Left hindlimb (tissue), 1 donor: ENCODE results near the gene CDK19.
"Not testable (repeated sequence)": the region's sequence is repeated elsewhere in the genome, so short reads cannot be mapped to it uniquely, and the experiment has no call there.

Source experiments
- DNase-seq: peaks from one replicate; pipeline ENCODE4 v3.0.0-alpha.2; 2018

The CDK19 gene

DNA sequence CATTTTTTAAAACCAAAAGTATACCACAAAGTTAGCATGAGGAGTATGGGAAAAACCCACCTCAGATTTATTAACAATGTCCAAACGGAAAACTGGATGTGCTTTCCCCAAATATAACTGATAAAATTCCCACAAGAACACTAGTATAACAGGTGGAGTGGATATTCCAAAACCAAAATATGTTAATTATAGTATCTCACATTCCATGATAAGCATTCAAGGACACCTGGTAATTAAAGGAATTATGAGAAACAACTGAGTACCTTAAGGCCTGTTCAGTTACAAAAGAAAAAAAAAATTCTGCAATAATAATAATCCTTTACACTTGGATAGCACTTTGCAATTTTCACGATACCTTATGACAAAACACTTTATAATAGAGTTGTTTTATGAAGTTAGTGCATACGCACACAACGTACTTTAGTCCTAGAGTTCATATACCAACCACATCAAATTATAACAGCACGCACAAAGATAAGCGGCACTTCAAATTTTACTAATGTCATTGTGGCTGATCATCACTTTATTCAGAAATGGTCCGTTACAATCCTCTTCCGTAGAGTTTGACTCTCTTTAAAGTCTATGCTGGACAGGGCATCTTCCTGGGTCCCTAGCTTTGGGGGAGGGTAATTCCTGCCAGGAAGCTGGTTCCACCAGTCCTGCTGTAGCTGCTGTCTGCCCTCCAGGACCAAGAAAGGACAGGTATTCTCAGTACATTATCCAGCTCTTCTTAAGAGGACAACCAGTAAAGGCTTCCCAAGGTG lies 1.7 kb downstream of the CDK19 start:
- no peak for DNase-seq

DNA sequence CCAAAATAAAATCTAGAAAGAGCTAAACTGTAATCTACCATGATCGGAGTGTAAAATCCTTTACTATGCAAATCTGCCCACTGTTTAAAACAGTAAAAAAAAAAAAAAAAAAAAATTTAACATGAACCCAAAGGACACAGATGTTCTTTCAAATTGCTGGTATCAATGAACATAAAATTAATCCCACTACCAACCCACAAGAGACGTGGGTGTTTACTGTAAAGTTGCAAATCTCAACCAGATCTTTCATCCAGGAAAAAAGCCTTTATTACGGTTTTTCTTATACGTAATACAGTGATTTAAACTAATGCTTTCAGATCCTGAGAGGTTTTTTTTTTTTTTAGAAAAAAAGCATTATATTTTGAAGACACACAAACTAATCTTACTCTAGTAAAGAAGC lies 2.5 kb downstream of the CDK19 start:
- DNase-seq: no peak

DNA sequence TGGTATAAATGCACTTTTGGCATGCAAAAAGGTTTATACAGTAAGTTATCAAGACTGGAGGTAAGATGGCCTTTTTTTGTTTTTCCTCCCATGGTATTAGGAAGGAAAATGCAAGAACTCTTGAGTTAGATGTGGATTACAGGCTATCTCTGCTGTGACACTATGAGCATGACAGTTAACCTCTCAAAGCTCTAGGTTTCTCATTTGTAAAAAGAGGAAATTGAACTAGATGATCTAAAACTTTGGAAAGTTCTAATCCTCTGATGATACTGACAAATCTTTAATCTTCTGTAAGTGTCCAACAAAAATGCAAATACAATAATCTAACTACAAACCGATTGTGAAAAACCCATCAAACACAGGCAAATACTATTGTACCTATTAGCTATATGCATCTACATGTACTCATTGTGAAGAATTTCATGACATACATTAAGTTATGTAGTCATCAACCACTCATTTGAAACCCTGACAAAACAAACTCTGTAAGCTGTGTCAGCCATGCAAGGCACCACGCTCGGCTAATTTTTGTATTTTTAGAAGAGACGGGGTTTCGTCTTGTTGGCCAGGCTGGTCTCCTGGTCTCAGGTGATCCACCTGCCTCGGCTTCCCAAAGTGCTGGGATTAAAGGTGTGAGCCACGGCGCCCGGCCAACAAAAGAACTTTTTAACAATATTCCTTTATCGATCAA lies 4.2 kb downstream of the CDK19 start:
- DNase-seq: no peak

DNA sequence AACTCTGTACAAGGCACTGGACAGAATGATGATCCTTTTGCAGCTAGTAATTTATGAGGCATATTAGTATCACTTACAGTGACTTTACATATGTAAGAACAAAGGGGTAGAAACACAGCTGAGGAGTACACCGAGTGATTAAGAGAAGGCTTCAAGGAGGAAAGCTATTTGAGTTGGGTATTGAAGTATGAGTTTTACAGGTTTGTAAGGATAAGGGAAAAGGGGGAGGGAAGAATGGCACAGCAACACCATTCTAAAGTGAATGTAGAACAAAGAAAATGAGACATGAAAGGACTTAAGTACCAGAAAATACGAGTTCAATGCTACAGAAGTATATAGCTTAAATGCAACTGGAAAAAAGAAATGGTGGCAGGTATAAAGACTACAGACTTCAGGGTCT lies 5.5 kb downstream of the CDK19 start:
- no peak for DNase-seq

DNA sequence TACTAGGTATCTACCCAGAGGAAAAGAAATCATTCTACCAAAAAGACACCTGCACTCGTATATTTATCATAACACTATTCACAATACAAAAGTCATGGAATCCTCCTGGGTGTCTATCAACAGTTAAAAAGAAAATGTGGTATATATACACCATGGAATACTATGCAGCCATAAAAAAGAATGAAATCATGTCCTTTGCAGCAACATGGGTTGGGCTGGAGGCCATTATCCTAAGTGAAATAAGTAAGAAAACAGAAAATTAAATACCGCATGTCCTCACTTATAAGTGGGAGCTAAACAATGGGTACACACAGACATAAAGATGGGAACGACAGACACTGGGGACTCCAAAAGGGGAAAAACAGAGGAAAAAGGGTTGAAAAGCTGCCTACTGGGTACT lies 13.1 kb downstream of the CDK19 start:
- DNase-seq: not testable (repeated sequence)

DNA sequence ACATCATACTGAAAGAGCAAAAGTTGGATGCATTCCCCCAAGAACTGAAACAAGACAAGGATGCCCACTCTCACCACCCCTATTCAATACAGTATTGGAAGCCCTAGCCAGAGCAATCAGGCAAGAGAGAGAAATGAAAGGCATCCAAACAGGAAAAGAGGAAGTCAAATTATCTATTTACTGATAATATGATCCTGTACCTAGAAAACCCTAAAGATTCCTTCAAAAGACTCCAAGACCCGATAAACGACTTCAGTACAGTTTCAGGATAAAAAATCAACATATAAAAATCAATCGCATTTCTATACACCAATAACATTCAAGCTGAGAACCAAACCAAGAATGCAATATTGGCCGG lies 14.5 kb downstream of the CDK19 start:
- no peak for DNase-seq

DNA sequence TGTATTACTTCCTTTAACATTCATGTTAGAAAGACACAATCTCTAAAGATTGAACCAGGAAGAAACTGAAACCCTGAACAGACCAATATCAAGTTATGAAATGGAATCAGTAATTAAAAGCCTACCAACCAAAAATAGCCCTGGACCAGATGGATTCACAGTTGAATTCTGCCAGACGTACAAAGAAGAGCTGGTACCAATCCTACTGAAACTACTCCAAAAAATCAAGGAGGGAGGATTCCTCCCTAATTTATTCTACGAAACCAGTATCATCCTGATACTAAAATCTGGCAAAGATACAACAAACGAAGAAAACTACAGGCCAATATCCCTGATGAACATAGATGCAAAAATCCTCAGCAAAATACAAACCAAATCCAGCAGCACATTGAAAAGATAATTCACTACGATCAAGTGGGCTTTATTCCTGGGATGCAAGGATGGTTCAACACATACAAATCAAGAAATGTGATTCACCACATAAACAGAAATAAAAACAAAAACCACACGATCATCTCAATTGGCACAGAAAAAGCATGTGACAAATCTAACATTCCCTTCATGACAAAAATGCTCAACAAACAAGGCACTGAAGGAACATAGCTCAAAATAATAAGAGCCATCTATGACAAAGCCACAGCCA lies 15.0 kb downstream of the CDK19 start:
- DNase-seq: no peak

DNA sequence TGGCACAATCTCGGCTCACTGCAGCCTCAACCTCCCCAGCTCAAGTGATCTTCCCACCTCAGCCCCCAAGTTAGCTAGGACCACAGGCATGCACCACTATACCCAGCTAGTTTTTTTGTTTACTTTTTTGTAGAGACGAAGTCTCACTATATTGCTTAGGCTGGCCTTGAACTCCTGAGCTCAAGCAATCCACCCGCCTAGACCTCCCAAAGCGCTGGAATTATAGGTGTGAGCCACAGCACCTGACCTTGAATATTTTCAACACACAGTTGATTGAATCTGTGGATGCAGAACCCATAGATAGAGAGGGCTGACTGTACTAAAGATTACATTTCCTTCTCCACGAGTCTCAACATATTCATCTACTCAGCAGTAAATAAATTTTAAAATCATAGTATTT lies 15.6 kb downstream of the CDK19 start:
- DNase-seq: no peak

DNA sequence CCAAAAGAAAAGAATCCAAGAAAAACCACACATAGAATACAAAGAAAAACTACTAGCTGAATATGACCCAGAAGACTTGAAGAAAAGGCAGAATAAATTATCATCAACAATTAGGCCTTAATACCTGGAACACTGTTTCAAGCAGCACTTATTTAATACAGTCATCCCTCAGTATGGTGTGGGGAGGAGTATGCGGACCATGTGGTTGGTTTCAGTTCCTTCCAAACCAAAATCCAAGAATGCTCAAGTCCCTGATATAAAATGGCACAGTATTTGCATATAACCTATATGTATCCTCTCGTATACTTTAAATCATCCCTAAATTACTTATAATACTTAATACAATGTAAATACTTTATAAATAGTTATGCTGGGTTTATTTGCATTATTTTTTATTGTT lies 16.1 kb downstream of the CDK19 start:
- no peak for DNase-seq

DNA sequence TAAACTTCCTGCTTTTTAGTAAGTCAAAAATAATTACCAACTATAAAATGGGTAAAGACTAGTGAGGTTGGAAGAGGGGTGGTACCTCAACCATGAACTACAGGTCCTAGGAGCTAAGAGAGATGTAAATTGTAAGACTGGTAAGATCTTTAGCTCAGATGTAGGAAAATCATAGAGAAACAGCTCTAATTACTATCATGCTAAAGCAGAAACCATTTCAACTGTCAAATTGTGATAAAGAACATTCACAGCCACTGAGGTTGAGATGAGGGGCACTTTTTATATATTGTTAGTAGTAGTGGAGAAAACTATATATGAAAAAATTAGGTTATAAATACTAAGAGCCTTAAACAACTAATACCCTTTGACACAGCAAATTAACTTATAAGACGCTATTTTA lies 20.0 kb downstream of the CDK19 start:
- no peak for DNase-seq

DNA sequence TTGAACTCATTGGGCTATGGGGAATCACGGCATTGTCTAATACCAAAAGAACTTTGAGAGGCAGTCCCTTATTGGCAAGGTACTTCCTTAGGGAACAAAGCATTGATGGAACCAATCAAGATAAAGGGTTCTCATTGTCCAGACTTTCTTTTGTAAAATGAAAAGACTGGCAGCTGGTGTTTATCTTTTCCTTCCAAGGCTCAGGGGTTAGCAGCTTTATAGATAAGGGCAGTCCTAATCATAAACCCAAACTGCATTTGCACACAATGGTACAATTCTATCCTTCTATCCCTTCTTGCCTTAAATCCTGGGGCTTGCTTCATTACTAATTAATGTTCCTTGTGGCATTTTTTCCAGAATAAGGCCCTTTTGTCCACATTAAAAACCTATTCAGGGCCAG lies 28.6 kb downstream of the CDK19 start:
- DNase-seq: no peak

DNA sequence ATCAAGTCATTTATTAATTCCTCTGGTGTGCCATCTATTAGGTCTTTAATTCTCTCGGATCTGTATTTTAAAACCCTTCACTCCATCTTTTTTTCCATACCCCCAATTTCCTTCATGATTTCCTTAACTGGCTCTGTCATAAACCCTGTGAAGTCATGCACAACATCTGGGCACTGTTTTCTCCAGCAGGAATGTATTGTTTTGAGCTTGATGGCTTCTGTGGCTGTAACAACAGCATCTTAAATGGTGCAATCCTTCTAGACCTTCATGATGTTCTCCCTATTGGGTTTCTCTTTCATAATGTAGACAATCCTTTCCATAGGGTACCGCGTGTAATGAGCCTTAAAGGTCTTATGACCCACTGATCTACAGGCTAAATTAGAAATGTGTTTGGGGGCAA lies 29.0 kb downstream of the CDK19 start:
- no peak for DNase-seq

DNA sequence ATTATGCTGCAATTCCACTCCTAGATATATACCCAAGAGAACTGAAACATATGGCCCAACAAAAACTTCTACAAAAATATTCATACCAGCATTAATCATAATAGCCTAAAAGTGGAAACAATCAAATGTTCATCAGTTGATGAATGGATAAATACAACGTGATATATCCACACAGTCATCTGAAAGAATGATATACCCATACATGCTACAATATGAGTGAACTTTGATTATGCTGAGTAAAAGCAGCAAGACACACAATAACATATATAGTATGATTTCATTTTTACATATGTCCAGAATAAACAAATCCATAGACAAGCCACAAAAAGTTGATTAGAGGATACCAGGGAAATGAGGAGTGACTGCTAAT lies 30.7 kb downstream of the CDK19 start:
- no peak for DNase-seq

DNA sequence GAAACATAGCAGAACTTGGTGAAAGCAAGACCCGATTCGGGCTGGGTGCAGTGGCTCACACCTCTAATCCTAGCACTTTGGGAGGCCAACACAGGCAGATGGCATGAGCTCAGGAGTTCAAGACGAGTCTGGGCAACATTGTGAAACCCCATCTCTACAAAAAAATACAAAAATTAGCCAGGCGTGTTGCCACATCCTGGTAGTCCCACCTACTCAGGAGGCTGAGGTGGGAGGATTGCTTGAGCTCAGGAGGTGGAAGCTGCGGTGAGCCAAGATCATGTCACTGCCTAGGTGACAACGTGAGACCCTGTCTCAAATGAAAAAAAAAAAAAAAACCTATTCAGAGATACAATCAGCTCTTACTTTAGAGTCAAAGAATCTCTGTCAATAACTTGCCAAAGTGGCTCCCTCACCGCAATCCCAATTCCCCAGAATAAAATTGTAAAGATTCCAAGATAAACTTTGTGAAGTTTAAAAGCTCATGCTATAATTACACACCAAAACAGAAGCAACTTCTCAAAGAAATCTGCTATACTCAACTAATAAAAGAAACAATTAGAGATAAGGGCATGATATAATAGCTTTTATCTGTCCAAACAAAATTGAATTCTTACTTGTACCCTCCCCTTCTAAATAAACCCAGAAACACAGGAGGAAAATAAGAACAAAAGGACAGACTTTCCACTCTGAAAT lies 33.6 kb downstream of the CDK19 start:
- DNase-seq: no peak

DNA sequence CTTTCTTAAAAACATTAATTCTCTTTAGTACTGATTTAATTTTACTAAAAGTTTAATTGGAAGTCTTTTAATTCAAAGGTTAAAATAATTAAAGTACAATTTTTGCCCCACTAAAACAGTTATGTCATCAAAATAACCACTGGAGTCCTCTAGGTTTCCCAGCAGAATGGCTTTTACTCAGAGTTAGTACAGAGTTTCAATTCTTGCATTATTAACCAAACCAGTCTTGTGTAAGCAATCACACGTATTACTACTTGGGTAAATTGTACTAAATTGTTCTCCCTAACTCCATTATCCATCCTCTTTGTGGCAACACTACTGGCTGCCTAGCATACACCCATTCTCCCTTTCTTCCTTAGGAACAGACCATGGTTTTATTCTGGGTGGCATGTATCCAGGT lies 36.9 kb downstream of the CDK19 start:
- no peak for DNase-seq

DNA sequence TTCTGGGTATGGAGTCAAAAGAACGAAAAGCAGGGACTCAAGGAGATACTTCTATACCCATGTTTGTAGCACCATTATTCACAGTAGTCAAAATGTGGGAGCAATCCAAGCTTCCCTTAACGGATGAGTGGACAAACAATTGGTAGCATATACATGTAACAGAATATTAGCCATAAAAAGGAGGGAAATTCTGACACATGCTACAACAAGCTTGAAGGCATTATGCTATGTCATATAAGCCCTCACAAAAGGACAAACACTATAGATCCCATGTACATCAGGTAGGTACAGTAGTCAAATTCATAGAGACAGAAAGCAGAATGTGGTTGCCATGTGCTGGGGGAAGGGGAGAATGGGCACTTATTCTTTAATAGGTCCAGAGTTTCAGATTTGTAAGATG lies 37.6 kb downstream of the CDK19 start:
- no peak for DNase-seq

DNA sequence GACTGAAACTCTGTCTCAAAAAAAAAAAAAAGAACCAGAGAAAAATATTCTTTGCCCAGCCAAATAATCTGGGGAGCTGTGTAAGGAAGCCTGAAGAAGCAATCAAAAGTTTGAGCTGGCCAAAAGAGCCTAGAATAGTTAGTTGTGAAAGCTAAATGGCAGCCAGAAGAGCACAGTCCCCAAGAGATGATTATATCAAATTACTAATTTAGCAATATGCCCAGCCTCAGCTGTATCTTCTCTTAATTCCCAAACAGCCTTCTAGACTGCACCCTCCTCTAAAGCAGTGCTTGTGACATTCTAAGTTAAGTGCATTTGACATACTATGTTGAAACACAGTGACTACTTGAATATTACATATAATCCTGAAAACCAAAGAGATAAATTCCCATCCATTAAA lies 38.9 kb downstream of the CDK19 start:
- no peak for DNase-seq

DNA sequence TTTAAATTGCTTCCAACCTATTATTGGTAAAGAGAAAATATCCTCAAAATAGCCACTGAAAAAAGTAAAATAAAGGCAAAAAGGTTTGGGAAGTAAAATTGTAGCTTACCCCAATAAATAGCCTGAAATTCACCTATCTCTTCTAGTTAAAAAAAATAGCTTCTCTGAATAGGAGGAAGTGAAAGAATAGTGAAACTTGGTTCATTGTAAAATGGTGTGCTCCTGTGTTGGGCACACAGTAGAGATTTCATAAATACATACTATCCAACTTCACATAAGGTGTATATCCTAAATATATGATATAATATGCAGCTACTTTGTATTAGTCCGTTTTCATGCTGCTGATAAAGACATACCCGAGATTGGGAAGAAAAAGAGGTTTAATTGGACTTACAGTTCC lies 45.3 kb downstream of the CDK19 start:
- no peak for DNase-seq

DNA sequence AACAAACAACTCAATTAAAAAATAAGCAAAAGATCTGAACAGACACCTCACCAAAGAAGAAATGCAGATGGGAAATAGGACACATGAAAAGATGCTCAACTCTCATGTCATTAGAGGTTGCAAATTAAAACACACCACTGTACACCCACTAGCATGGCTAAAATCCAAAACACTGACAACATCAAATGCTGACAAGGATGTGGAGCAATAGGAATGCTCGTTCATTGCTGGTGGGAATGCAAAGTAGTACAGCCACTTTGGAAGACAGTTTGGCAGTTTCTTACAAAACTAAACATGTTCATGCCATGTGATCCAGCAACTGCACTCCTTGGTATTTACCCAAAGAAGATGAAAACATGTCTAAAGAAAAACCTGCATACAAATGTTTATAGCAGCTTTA lies 47.2 kb downstream of the CDK19 start:
- DNase-seq: no peak

DNA sequence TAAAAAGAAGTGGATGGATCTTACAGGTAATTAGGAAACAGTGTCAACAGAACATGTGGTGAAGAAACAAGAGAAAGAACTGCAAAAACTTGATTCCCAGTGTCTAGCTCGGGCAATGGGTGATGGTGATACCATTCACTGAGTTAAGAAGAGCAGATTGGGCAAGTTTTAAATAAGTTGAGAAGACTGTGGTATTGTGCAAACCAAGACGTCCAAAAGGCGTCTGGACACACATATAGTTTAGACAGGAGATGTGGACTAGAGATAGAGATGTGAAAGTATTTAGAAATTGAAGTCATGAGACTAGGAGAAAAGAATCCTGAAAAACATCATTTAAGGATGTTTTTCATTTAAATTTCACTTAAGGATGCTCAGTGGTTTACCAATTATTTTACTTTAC lies 53.9 kb downstream of the CDK19 start:
- no peak for DNase-seq

DNA sequence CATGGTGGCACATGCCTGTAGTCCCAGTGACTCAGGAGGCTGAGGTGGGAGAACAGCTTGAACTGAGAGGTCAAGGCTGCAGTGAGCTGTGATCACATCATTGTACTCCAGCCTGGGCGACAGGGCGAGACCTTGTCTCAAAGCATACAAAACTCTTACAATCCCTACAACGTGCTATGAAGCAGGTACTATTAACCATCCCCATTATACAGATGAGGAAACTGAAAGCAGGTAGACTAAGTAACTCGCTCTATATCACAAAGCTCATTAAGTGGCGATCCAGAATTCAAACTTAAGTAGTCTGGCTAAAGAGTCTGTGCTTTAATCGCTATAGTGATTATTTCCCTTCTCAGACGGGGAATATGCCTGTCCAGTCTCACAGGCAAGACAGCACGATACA lies 54.7 kb downstream of the CDK19 start:
- DNase-seq: no peak

DNA sequence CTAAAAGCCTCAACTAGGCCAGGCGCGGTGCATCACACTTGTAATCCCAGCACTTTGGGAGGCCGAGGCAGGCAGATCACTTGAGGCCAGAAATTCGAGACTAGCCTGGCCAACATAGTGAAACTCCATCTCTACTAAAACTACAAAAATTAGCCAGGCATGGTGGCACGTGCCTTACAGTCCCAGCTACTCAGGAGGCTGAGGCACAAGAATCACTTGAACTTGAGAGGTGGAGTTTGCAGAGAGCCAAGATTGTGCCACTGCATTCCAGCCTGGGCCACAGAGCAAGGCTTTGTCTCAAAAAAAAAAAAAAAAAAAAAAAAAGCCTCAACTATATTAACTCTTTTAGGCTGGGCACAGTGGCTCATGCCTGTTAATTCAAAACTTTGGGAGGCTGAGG lies 55.2 kb downstream of the CDK19 start:
- not testable (repeated sequence) for DNase-seq

DNA sequence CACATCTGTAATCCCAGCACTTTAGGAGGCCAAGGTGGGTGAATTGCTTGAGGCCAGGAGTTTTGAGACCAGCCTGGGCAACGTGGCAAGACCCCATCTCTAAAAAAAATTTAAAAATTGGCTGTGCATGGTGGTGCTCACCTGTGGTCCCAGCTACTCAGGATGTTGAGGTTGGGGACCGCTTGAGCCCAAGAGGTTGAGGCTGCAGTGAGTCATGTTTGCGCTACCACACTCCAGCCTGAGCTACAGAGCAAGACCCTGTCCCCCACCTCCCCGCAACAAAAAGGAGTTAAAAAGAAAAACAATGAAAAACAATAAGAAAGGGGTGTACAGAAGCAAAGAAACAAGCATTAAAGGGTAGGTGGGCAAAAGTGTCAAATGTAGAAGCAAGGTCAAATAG lies 57.3 kb downstream of the CDK19 start:
- DNase-seq: no peak

DNA sequence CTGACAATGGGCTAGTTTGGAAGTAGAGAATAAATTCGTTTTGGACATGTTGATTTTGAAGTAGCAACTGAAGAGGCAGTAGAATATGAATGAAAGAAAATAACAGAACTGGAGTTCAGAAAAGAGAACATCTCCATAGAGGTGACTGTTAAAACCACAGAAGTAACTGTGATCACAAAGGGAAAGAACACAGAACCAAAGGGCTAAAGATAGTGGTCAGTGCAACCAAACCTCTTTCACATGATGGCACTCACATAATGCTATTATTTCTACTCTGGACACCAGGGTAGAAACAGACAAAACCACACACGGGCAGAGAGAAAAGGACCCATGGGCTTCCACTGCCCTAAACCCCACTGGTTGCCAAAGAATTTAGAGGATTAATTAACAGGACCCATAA lies 58.5 kb downstream of the CDK19 start:
- no peak for DNase-seq
